ENCODE results near the gene ZNF574.
A peak's percentile ranks its signal among the peaks of the same experiment; 100 is the strongest.
"Not testable (repeated sequence)": the region's sequence is repeated elsewhere in the genome, so short reads cannot be mapped to it uniquely, and the experiment has no call there.

ZNF574 gene

DNA sequence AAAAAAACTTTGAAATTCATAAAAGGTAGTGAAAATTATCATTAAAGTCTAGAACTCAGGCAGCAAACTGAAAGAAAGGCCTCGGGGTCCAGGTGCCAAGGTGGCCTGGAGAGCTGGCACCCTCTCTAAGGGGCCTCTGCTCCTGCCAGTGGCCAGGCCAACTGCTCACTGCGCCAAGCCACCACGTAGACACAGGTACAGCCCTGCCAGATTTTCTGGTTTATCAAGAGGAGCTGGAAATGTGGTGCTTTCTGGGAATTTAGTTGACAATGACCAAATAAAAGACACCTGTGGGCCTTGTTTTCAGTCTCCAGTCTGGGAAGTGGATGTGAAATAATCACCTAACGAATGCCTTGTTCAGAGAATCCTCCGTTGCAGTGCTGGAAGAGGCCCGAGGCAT lies 22.8 kb downstream of the ZNF574 start:
- DNase-seq (ENCODE audit: low spot score): no peak
- no peak for FAIRE-seq

DNA sequence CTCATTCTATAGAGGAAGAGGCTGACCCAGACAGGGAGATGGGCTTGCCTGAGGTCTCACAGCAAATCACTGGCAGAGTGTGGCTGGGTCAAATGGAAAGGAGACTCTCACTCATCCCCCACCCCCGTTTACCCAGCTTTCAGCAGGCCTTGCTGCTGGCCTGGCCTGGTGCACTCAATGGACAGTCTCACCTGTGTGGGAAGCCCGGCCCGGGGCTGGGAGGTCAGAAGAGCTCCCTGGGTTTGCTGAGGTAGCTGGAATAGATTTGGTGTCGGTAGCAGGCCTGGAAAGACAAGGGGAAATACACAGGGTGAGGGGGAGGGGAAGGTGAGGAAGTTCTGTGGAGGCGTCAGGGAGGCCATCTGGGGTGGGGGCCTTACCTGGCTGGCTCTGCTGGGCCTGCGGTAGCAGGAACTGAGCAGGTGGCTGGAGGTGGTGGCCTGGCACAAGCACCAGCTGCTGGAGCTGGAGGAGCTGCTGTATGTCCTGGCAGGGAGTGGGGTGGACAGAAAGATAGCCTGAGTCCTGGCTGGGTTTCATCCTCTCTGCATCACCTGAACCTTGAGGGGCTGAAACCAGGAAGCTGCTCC lies 23.5 kb downstream of the ZNF574 start:
- FAIRE-seq (no peak), DNase-seq (ENCODE audit: low spot score) (no peak)

DNA sequence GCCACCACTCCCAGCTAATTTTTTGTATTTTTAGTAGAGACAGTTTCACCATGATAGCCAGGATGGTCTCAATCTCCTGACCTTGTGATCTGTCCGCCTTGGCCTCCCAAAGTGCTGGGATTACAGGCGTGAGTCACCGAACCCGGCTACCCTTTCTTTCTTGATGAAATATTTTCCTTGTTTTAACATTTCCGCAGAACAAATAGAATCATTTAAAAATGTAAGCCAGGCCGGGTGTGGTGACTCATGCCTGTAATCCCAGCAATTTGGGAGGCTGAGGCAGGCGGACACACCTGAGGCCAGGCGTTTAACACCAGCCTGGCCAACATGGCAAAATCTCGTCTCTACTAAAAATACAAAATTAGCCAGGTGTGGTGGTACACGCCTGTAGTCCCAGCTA lies 24.3 kb downstream of the ZNF574 start:
- DNase-seq (ENCODE audit: low spot score); FAIRE-seq: not testable (repeated sequence)

DNA sequence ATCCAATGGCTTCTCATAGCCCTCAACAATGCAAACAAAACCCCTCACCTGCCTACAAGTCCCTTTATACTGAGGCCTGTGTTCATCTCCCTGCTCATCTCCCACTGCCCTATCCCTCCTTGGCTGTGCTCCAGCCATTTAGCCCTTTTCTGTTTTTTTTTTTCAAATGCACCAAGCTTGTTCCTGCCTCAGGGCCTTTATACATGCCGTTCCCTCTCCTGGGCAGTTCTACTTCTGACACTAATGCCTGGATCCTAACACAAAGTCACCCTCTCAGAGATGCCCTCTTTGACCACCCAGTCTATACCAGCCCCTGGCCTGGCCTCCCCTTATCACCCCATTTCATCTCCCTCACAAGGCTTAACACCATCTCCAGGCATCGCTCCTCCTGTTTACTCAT lies 26.9 kb downstream of the ZNF574 start:
- DNase-seq (ENCODE audit: low spot score) (no peak), FAIRE-seq (no peak)

DNA sequence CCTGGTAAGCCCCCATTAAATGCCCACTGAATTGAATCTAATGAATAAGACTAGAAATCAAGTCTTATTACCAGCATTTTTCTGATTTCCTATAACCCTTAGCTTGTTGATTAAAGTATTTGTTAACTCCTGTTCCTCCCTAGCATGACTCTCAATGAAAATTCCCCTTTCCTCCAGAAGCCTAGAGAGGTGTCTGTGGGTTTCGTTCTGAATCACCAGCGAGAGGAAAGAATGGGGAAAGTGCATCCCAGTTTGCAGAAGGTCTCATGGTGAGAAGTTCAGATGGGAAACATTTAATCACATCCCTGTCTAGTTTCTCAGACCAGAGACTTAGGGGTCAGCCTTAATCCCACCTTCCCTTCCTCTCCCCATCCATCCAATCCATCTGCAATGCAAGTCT lies 29.4 kb downstream of the ZNF574 start:
- DNase-seq (ENCODE audit: low spot score): no peak
- FAIRE-seq: no peak

DNA sequence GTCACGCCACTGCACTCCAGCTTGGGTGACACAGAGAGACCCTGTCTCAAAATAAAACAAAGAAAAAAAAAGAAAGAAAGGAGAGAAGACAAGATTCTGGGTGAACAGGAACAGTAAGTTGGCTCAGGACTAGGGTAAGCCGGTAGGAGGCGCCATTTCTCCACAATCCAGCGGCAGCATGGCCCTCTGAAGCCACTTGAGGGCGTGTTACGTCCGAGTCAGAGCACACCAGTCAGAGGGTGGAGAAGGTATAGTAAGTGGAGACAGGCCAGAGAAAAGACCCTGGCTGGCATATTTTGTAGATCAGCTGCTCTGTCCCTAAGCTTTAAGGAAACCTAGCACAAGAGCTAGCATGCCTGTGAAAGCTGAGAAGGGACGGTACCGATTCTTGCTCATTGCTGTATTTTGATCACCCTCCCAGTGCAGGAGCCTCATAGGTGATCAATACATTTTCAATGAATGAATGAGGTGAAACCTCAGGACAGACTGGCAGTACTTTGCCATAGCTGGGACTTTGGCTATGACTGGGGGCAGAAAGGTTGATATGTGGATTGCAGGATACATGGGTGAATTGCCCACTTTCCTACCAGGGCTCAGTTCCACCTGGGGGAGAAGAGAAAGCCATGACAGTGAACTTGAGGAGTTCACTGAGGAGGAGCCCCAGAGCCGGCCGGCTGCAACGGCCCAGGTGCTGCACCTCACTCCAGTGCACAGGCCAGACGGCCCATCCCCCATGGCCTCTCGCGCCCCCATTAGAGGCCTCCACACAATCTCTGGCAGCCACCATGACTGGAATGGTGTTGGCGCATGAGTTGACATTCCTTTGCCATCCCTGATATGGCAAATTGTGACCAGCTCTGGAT lies 32.8 kb downstream of the ZNF574 start:
- DNase-seq (ENCODE audit: low spot score): peak; percentile 65
- peak; percentile 33 for FAIRE-seq

DNA sequence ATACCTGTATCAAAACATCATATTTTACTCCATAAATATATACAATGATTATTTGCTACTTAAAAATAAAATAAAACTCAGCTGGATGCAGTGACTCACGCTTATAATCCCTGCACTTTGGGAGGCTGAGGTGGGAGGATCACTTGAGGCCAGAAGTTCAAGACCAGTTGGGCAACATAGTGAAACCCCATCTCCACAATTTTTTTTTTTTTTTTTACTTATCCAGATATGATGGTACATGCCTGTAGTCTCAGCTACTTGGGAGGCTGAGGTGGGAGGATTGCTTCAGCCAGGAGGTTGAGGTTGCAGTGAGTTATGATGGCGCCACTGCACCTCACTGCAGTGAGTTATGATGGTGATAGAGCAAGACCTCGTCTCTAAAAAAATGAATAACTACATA lies 33.9 kb downstream of the ZNF574 start:
- FAIRE-seq (no peak), DNase-seq (ENCODE audit: low spot score) (no peak)

DNA sequence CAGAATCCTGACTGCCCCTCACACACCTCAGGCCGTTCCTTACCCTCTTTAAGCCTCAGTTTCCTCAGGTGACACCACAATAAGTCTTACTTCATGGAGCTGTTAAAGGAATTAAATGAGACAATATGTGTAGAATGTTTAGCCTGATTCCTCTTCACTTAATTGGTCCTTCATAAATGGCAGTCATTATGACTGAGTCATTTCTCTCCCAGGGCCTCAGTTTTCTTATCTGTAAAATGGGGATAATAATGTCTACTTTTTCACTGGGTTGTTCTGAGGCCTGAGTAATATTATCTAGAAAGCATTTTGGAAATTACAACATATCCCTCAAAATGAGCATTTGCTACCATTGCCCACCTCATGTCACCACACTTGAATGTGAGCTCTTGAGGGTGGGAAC lies 34.7 kb downstream of the ZNF574 start:
- DNase-seq (ENCODE audit: low spot score) (no peak), FAIRE-seq (no peak)

DNA sequence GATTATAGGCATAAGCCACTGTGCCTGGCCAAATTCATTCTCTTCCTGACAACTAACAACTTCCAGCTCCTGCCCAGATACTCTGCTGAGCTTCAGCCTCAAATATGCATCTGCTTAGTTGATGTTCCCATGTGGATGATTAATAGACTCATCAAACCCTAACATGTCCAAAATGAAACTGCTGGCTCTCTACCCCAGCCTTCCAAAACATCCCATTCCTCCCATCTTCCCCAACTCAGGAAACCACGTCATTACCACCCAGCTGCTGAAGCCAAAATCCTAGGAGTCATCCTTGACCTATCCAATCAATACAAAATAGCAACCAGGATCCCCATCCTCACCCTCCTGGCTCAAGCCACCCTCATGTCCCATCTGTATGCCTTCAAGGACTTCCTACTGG lies 35.4 kb downstream of the ZNF574 start:
- FAIRE-seq (no peak), DNase-seq (ENCODE audit: low spot score) (no peak)

DNA sequence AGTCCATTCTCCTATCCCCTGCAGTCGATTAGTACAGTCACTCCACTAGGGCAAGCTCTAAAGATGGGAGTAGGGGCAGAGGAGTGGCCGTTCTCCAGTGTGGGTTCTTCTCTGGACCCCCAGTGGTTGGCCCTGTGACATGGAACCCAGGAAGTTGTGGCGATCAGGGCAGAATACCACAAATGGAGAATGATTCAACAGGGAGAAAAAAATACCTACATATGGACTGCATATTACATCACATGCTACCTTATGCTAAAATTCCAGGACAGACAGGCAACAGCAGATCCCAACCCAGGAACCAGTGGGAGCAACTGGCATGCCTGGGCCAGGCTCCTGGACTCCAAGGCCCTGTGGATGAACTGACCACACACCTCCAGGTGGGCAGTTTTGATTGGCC lies 35.8 kb downstream of the ZNF574 start:
- DNase-seq (ENCODE audit: low spot score) (peak; percentile 31), FAIRE-seq (no peak)

DNA sequence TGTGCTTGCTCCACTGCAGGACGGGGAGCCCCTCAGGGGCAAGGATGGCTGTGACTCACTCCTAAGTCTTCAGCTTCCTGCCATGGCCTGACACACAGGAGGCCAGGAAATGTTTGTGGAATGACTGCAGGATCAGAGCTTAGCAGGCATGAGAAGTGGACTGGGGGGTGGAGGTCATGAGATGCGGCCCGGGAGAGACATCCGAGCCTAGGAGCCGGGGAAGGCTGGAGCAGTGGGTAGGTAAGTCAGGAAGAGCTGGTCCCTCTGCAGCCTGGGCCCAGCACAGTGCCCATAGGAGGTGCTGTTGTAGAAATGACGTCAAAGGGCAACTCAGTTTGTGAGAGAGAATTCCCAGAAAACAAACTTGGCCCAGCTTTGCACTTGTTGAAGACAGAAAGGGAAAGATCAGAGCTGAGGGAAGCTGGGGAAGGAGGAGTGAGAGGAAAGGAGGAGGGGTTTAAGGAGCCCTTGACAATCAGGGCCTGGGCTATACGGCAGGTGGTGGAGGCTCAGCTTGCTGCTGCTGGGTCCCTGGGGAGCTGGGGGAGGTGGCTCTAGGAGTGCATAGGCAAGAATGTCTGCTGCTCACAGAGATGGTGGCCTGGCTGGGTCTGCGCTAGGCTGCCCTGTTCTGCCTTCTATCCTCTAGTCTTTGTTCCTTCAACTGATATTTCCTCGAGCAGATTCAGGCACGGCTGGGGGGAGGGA lies 37.8 kb downstream of the ZNF574 start:
- FAIRE-seq: peak; percentile 81
- peak; percentile 88 for DNase-seq (ENCODE audit: low spot score)

DNA sequence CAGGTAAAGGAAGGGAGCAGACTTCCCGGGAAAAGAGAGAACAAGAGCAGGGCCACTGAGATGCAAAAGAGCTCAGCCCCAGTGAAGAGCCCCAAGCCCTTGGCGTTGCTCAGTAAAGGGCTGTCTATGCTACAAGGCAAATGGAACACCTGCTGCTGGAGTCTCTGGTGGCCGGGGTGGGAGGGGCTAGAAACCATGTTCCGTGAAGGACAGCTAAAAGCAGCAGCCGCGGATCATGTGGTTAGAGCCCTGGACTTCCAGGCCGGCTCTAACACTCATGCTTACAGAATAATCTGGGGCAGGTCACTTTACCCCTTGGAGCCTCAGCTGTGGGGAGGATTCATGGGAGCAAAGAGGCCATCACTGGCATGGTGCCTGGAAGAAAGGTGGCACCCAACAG lies 38.4 kb downstream of the ZNF574 start:
- DNase-seq (ENCODE audit: low spot score) (no peak), FAIRE-seq (no peak)

DNA sequence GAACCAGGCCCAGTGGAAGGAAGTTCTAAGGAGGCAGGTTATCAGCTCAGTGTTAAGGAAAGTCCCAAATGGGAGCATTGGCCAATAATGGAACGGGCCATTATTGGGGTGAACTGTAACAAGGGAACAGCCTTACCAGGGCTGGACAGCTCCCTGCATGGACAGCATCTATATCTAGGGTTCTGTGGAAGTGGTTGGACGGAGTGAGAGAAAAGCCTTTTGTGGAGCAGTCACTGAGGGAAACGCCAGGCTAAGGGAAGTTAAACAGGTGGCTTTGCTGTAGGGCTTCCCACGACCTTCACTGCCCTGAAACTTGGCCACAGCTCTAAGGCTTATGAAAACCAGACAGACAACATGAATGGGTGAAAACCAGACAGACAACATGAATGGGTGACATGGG lies 39.3 kb downstream of the ZNF574 start:
- no peak for DNase-seq (ENCODE audit: low spot score)
- FAIRE-seq: no peak

DNA sequence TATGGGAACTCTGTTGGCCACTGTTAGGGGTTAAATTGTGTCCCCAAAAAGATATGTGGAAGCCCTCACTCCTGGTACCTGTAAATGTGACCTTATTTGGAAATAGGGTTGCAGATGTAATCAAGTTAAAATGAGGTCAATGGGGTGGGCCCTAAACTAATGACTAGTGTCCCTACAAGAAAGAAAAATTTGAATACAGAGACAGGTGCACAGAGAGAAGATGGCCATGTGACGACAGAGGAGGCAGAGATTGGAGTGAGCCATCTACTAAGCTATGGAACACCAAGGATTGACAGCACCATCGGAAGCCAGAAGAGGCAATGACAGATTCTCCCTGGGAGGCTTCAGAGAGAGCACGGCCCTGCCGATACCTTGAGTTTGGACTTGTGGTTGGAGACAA lies 39.7 kb downstream of the ZNF574 start:
- no peak for FAIRE-seq

DNA sequence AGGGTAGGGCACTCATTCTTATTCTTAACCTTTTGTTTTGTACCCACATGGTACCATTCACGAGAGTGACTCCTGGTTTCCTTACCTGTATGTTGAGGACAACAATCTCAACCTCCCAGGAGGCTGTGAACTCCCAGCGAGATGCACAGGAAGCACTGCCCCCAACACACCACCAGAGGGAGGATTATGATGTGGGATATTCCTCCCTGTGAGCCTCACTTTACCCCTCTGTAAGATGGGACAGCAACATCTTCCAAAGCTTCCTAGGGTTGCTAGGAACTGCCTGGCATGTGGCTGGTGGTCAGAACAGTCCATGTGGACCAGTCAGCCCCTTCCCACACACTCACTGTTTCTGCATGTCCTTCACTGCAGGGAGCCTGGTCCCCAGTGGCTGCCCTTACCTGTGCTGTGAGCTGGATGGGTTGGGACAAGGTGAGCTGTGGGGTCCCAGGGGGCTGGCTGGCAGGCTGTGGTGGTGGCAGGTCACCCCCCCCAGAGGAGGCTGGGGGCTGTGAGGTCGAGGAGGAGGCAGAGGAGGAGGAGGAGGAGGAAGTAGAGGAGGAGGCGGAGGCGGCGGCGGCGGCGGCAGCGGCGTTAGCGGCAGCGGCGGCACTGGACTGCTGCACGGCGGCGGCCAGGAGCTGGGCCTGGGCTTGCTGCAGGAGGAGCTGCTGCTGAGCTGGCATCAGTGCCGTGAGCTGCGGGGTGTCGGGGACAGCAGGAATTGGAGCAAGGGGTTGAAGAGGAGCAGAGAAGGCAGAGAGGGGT lies 40.5 kb downstream of the ZNF574 start:
- DNase-seq (ENCODE audit: low spot score) (no peak), FAIRE-seq (no peak)

More for the DNA sequence above, 39.7 kb downstream of the ZNF574 start:
- DNase-seq (ENCODE audit: low spot score): no peak

DNA sequence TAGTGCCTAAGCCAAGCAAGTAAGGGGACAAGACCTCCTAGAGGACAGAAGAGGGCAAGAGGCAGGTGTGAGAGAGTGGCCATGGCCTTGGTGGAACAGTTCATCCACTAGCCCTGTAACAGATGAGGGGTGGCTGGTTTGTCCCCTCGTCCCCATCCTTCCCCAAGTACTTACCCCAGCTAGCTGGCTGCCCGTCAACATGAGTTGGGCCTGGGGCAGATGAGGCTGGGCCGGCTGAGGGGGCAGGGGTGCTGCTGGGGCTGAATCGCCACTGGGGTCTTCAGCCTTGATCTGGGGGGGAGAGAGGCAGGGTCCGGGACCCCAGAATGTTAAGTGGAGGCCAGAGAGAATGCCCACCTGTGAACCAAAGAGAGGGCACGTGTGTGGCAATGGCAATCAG lies 41.1 kb downstream of the ZNF574 start:
- FAIRE-seq (no peak), DNase-seq (ENCODE audit: low spot score) (no peak)

DNA sequence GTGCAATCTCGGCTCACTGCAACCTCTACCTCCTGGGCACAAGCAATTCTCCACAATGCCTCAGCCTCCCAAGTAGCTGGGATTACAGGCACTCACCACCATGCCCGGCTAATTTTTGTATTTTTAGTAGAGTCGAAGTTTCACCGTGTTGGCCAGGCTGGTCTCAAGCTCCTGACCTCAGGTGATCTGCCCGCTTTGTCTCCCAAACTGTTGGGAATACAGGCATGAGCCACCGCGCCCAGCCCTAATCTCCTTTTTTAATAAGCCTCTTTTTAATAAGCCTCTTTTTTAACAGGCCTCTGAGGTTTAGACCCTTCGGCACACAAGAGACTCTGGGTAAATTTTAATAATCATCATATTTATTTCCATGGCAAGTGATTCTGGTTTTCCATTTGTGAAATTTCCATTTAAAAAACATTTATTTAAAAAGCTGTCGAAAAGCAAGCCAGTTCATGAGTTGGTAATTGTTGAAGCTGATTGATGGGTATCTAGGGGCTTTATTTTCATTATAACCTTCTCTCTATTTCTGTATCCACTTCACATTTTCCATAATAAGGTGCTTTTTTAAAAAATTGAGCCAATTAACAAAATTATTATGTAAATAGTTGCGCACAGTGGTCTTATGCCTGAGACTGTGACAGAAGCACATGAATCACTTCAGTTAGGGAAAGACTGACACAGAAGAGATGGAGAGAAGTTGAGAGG lies 44.5 kb downstream of the ZNF574 start:
- DNase-seq (ENCODE audit: low spot score) (no peak), FAIRE-seq (no peak)

DNA sequence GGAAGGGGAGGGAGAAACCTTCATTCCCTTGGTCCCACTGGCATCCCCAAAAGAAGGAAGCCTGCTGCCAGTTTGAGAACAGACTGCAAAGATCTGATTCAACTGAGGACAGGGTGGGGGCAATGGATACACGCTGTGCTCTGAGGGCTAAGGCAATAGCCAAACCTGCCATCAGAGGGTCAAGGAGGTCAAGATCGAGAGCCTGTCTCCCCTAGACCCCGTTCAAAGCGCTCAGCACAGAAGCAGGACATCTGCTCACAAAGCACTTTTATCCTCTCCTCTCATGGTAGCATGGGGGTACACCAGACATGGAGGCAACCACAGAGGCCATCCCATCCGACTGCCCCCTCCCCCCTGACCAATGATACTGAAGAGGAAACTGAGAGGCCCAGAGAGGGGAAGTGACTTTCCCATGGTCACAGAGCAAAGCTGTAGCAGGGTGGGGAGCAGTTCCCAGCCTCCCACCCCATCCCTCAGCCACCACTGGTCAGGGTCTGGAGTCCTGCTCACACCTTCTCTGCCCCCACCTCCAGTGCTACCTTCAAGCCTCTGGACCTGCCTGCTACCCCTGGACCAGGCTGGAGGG lies 45.2 kb downstream of the ZNF574 start:
- DNase-seq (ENCODE audit: low spot score) (no peak), FAIRE-seq (no peak)

DNA sequence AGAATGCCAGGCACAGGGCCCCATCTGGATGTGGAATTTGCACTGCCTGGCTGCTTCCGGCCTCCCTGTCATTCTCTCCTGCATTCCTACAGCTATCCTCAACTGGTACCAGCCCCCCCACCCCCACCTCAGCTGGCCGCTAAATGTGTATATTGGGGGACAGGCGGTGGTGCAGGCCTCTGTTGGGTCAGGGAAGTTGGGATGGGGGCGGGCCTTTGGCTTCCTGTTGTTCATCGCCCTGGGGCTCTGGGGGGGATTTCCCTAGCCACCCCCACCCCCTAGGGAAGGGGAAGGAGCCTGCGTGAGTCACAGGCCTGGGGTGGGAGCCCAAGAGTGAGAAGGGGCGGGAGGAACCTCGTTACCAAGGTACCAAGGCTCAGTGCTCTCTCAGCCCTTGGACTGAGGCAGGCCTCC lies 45.7 kb downstream of the ZNF574 start:
- DNase-seq (ENCODE audit: low spot score) (peak; percentile 48), FAIRE-seq (no peak)

DNA sequence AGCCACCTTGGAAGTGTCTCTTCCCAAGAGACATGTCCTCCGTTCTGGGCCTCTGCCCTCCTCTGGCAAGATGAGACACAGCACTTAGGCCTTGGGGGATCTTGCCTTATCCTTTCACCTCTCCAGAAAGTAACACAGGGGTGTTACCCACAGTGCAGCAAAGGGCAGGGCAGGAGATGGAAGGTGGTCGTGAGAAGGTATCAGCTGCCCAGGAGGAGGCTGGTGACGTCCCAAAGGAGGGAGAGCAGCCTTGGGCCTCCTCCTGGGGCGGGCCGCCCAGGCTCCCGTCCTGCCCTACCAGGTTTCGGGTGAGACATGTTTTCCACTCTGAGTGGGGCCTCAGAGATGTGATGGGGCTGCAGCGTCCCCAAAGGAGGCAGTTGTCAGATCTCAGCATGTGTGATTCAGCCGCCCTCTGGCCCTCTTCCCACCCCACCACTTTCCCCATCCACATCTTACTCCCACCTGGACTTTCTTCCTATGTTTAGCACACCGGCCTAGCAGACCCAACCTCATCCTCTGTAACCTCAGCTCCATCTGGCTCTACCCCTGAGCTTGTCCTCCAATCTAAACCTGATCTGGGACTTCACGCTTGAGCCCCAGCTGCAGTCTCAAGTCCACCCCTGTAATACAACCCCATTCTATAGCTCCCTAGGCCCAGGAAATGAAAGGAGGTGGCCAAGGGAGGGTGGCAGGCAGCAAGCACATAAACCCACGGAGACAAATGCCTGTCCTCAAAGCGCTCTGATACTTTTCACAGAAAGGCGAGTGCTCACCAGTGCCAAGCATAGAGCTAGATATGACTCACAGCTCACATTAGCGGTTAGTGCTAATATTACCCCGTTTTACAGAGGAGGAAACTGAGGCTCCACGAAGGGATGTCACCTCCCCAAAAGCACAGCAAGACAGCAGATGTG lies 47.0 kb downstream of the ZNF574 start:
- DNase-seq (ENCODE audit: low spot score) (no peak), FAIRE-seq (no peak)

All from RCC 7860 (cell line).